Measurements from ENCODE around the gene UFD1.

DNA sequence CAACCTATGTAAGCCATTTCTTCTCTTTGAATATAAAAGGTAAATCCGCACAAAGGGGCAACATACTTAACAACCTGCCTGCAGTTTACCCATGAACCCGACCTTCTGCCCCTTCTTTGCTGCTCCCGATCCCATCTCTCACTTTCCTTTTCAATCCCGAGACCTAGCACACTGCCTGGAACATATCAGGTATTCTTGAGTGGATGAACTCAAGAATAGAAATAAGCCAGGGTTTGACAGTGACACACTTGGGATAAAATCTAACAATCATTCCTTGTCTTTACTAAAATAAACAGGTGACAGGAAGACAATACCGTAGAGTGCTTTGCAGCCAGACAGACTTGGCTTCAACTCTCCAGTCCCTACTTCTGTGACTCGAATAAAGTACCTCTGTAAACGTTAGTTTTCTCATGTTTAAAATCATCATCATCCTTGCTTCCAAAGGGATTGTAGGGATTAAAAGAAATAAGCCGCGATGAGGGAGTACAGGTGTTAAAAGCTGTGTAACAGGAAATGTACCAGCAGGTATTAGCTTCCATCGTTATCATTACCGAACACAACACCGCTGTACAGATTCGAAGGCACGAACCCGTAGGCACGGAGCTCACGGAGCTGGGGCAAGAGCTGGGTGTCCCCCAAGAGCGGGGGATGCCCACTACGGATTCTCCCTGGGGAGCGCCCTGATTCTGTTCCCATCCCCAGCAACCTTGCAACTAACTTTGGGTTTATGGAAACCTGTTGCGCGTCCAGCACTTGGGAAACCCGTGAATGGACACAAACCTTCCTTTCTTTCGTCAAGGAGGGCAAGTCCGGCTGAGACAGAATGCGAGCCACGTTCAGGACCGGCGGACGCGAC is 720 bp downstream of the UFD1 start:
- TF ChIP-seq EZH2 (IDR thresholded peaks at IDR 0.05; ENCODE audit: low read length, missing control alignments) = no peak
- TF ChIP-seq, protein P1, sequence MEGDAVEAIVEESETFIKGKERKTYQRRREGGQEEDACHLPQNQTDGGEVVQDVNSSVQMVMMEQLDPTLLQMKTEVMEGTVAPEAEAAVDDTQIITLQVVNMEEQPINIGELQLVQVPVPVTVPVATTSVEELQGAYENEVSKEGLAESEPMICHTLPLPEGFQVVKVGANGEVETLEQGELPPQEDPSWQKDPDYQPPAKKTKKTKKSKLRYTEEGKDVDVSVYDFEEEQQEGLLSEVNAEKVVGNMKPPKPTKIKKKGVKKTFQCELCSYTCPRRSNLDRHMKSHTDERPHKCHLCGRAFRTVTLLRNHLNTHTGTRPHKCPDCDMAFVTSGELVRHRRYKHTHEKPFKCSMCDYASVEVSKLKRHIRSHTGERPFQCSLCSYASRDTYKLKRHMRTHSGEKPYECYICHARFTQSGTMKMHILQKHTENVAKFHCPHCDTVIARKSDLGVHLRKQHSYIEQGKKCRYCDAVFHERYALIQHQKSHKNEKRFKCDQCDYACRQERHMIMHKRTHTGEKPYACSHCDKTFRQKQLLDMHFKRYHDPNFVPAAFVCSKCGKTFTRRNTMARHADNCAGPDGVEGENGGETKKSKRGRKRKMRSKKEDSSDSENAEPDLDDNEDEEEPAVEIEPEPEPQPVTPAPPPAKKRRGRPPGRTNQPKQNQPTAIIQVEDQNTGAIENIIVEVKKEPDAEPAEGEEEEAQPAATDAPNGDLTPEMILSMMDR (conservative IDR thresholded peaks at IDR 0.05 in 1 of 2, IDR thresholded peaks at IDR 0.05 in 1 of 2; ENCODE audit: low read depth in 1 of 2, low read length in 2 of 2) = no peak

Data from fibroblast of lung (primary cell).